Right hindlimb (tissue), 1 donor: ENCODE measurements around the gene UBE2R2.
A peak's percentile ranks its signal among the peaks of the same experiment; 100 is the strongest.
"Not testable (repeated sequence)": the region's sequence is repeated elsewhere in the genome, so short reads cannot be mapped to it uniquely, and the experiment has no call there.

ENCODE experiments used
- DNase-seq: peaks from one replicate; pipeline ENCODE4 v3.0.0-alpha.2; 2018

UBE2R2 gene

GRCh38 chr9:33799928-33800704 lies 16.8 kb upstream of the UBE2R2 start:
- DNase-seq: no peak

GRCh38 chr9:33800886-33801285 lies 16.1 kb upstream of the UBE2R2 start:
- DNase-seq: no peak

GRCh38 chr9:33801943-33802500 lies 14.9 kb upstream of the UBE2R2 start:
- not testable (repeated sequence) for DNase-seq

- DNase-seq: not testable (repeated sequence)
These were observed 12.8 kb upstream of the UBE2R2 start for GRCh38 chr9:33804196-33804595.

- not testable (repeated sequence) for DNase-seq
These were observed 9.8 kb upstream of the UBE2R2 start for GRCh38 chr9:33807156-33807555.

GRCh38 chr9:33808979-33809322 lies 8.0 kb upstream of the UBE2R2 start:
- DNase-seq: not testable (repeated sequence)

GRCh38 chr9:33809506-33809905 lies 7.5 kb upstream of the UBE2R2 start:
- DNase-seq: no peak

- DNase-seq: no peak
These were observed 3.0 kb upstream of the UBE2R2 start for GRCh38 chr9:33813712-33814641.

GRCh38 chr9:33815781-33816180 lies 1.2 kb upstream of the UBE2R2 start:
- no peak for DNase-seq

GRCh38 chr9:33817327-33818166 lies 587 bp downstream of the UBE2R2 start:
- DNase-seq: peak; percentile 80

- no peak for DNase-seq
These were observed 1.3 kb downstream of the UBE2R2 start for GRCh38 chr9:33818167-33818846.

- DNase-seq: no peak
These were observed 2.0 kb downstream of the UBE2R2 start for GRCh38 chr9:33818847-33819500.

GRCh38 chr9:33820231-33820745 lies 3.3 kb downstream of the UBE2R2 start:
- DNase-seq: no peak

GRCh38 chr9:33823801-33824200 lies 6.8 kb downstream of the UBE2R2 start:
- no peak for DNase-seq

GRCh38 chr9:33827285-33827684 lies 10.3 kb downstream of the UBE2R2 start:
- DNase-seq: not testable (repeated sequence)

- not testable (repeated sequence) for DNase-seq
These were observed 12.8 kb downstream of the UBE2R2 start for GRCh38 chr9:33829641-33830230.

GRCh38 chr9:33835625-33836260 lies 18.8 kb downstream of the UBE2R2 start:
- DNase-seq: no peak

GRCh38 chr9:33836261-33836660 lies 19.3 kb downstream of the UBE2R2 start:
- not testable (repeated sequence) for DNase-seq

- DNase-seq: no peak
These were observed 20.2 kb downstream of the UBE2R2 start for GRCh38 chr9:33837138-33837537.

- DNase-seq: no peak
These were observed 23.4 kb downstream of the UBE2R2 start for GRCh38 chr9:33840381-33840780.
